ENCODE results near the gene MFGE8. TPM values are rescaled to one million over a fixed set of nuclear protein-coding genes. Genes with fewer than 3 reads are reported as not detected.

MFGE8 gene
- total RNA-seq, 1 experiment from 2014 or later: 409 TPM

DNA sequence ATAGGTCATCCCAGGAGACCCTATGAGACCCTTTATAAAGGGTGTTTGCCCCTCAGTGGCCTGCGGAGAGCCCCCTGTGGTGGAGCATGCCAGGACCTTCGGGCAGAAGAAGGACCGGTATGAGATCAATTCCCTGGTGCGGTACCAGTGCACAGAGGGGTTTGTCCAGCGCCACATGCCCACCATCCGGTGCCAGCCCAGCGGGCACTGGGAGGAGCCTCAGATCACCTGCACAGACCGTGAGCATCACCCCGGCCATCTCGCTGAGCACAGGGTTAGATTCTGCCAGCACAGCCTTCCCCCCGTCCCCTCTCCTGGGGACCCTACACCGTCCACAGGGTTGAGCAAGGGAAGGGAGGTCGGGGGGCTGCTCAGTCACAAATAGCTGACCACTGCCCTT, 39.4 kb downstream of the MFGE8 start:
- H3K9me3 Mint-ChIP-seq (ENCODE audit: unreplicated experiment): no peaks in the 10 kb centered on the region
- no peaks in the 10 kb centered on the region for H3K9me3 ChIP-seq
- H3K4me1 ChIP-seq: no peaks in the 10 kb centered on the region
- H3K27ac Mint-ChIP-seq (ENCODE audit: unreplicated experiment): no peak overlapping the region
- H3K27me3 Mint-ChIP-seq (ENCODE audit: insufficient read depth, unreplicated experiment): no peaks in the 10 kb centered on the region
- ChIA-PET CTCF (no interaction called here), POLR2A (no interaction called here)
- no peak overlapping the region for H3K4me3 Mint-ChIP-seq (ENCODE audit: unreplicated experiment)
- intact Hi-C loops (cut with micrococcal nuclease; ENCODE audit: unreplicated experiment): loop anchor here (10.0 kb wide), 1 partner anchor 301 kb away; no protein-coding TSS in a partner anchor
- H3K36me3 Mint-ChIP-seq (ENCODE audit: insufficient read depth, unreplicated experiment): no peaks in the 10 kb centered on the region
- BruUV-seq (replicated peaks): no TSS peak
- DNase-seq: no peak
- no peaks in the 10 kb centered on the region for H3K27me3 ChIP-seq (replicated peaks; ENCODE audit: control insufficient read depth, insufficient read depth, low read length)
- no peaks in the 10 kb centered on the region for H3K4me1 Mint-ChIP-seq (ENCODE audit: low read depth, unreplicated experiment)
- no peaks in the 10 kb centered on the region for H3K36me3 ChIP-seq (ENCODE audit: control insufficient read depth, insufficient read depth, low read length)
- H3K4me3 ChIP-seq (ENCODE audit: low read depth, low read length): no peak overlapping the region
- TF ChIP-seq, protein P1, sequence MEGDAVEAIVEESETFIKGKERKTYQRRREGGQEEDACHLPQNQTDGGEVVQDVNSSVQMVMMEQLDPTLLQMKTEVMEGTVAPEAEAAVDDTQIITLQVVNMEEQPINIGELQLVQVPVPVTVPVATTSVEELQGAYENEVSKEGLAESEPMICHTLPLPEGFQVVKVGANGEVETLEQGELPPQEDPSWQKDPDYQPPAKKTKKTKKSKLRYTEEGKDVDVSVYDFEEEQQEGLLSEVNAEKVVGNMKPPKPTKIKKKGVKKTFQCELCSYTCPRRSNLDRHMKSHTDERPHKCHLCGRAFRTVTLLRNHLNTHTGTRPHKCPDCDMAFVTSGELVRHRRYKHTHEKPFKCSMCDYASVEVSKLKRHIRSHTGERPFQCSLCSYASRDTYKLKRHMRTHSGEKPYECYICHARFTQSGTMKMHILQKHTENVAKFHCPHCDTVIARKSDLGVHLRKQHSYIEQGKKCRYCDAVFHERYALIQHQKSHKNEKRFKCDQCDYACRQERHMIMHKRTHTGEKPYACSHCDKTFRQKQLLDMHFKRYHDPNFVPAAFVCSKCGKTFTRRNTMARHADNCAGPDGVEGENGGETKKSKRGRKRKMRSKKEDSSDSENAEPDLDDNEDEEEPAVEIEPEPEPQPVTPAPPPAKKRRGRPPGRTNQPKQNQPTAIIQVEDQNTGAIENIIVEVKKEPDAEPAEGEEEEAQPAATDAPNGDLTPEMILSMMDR (IDR thresholded peaks at IDR 0.05; ENCODE audit: insufficient read depth in 1 of 2, low read depth in 1 of 2, low read length in 1 of 2, severe bottlenecking in 1 of 2, unreplicated experiment in 1 of 2): no peak

DNA sequence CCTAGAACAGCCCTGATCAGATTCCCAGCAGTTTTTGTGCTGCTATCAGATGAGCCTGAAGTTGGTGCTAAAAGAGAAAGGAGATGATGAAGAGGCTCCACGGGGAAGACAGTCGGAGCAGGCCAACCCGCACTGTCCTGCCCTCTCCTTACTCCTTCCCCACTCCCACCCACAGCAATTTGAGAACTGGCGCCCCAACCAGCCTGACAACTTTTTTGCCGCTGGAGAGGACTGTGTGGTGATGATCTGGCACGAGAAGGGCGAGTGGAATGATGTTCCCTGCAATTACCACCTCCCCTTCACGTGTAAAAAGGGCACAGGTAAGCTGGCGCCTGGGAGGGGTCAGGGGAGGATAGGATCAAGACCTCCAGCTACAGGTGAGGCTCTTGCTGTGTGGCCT, 40.5 kb downstream of the MFGE8 start:
- H3K4me1 ChIP-seq: no peaks in the 10 kb centered on the region

DNA sequence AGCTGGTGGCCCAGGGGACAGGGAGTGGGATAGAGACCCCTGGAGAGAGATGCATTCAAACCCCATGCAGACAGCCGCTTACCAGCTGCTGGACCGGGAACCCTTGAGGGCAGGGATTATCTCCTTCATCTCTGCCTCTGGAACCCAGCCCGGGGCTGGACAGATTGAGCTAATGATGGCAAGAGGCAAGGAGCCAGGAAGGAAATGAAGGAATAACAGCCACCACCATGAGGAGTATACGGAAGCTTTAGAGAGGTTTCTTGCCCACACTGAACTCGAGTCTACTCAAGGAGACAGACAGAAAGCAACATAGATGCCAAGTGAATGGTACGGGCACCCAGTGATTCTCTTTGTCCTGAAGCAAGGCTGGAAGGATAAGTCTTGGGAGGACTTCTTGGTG, 41.1 kb downstream of the MFGE8 start:
- no peak for DNase-seq
- POLR2A ChIA-PET: no interaction called here
- Mint-ChIP-seq H3K4me1 (ENCODE audit: low read depth, unreplicated experiment) (no peaks in the 10 kb centered on the region), H3K27me3 (ENCODE audit: insufficient read depth, unreplicated experiment) (peaks cover 2% of the 10 kb centered on the region), H3K9me3 (ENCODE audit: unreplicated experiment) (no peaks in the 10 kb centered on the region), H3K4me3 (ENCODE audit: unreplicated experiment) (no peak overlapping the region), H3K27ac (ENCODE audit: unreplicated experiment) (no peak overlapping the region), H3K36me3 (ENCODE audit: insufficient read depth, unreplicated experiment) (no peaks in the 10 kb centered on the region)
- CTCF ChIA-PET: no interaction called here
- H3K4me1 ChIP-seq: no peaks in the 10 kb centered on the region
- intact Hi-C loops (cut with micrococcal nuclease; ENCODE audit: unreplicated experiment): loop anchor here (10.0 kb wide), 1 partner anchor 303 kb away; no protein-coding TSS in a partner anchor
- no peaks in the 10 kb centered on the region for H3K9me3 ChIP-seq
- no peak overlapping the region for H3K4me3 ChIP-seq (ENCODE audit: low read depth, low read length)
- TF ChIP-seq, protein P1 (IDR thresholded peaks at IDR 0.05; ENCODE audit: insufficient read depth in 1 of 2, low read depth in 1 of 2, low read length in 1 of 2, severe bottlenecking in 1 of 2, unreplicated experiment in 1 of 2): no peak
- BruUV-seq (replicated peaks): no TSS peak
- H3K27me3 ChIP-seq (replicated peaks; ENCODE audit: control insufficient read depth, insufficient read depth, low read length): no peaks in the 10 kb centered on the region
- H3K36me3 ChIP-seq (ENCODE audit: control insufficient read depth, insufficient read depth, low read length): no peaks in the 10 kb centered on the region

More for the DNA sequence above, 40.5 kb downstream of the MFGE8 start:
- intact Hi-C loops (cut with micrococcal nuclease; ENCODE audit: unreplicated experiment): loop anchor here (10.0 kb wide), 1 partner anchor 302 kb away; no protein-coding TSS in a partner anchor
- Histone ChIP-seq H3K36me3 (ENCODE audit: control insufficient read depth, insufficient read depth, low read length) (no peaks in the 10 kb centered on the region), H3K27me3 (replicated peaks; ENCODE audit: control insufficient read depth, insufficient read depth, low read length) (no peaks in the 10 kb centered on the region), H3K9me3 (no peaks in the 10 kb centered on the region), H3K4me3 (ENCODE audit: low read depth, low read length) (no peak overlapping the region)
- no TSS peak for BruUV-seq (replicated peaks)
- POLR2A ChIA-PET: no interaction called here
- H3K4me1 Mint-ChIP-seq (ENCODE audit: low read depth, unreplicated experiment): no peaks in the 10 kb centered on the region
- TF ChIP-seq, protein P1 (IDR thresholded peaks at IDR 0.05; ENCODE audit: insufficient read depth in 1 of 2, low read depth in 1 of 2, low read length in 1 of 2, severe bottlenecking in 1 of 2, unreplicated experiment in 1 of 2): no peak
- CTCF ChIA-PET: no interaction called here
- H3K27ac Mint-ChIP-seq (ENCODE audit: unreplicated experiment): no peak overlapping the region
- H3K36me3 Mint-ChIP-seq (ENCODE audit: insufficient read depth, unreplicated experiment): no peaks in the 10 kb centered on the region
- no peak for DNase-seq
- H3K27me3 Mint-ChIP-seq (ENCODE audit: insufficient read depth, unreplicated experiment): peaks cover 2% of the 10 kb centered on the region
- H3K9me3 Mint-ChIP-seq (ENCODE audit: unreplicated experiment): no peaks in the 10 kb centered on the region
- no peak overlapping the region for H3K4me3 Mint-ChIP-seq (ENCODE audit: unreplicated experiment)
